ENCODE results near the gene ZNF683. TPM values are rescaled to one million over a fixed set of nuclear protein-coding genes. Genes with fewer than 3 reads are reported as not detected.

The ZNF683 gene
- total RNA-seq, 1 donor from 2014 or later = not detected

Other genes starting within 250 kb of the ZNF683 start
- 0.30 TPM for gene FAM110D, start 213.7 kb downstream of the ZNF683 start, total RNA-seq
- not detected for gene C1orf232, start 203.8 kb downstream of the ZNF683 start, total RNA-seq
- 10.0 TPM for gene ZNF593, start 202.8 kb downstream of the ZNF683 start, total RNA-seq
- not detected for gene ZNF593OS, start 200.9 kb downstream of the ZNF683 start, total RNA-seq
- 6.9 TPM for gene CNKSR1, start 195.3 kb downstream of the ZNF683 start, total RNA-seq
- not detected for gene CATSPER4, start 182.1 kb downstream of the ZNF683 start, total RNA-seq
- 15.1 TPM for gene CEP85, start 138.6 kb downstream of the ZNF683 start, total RNA-seq
- gene SH3BGRL3, start 92.7 kb downstream of the ZNF683 start, total RNA-seq = 16.0 TPM
- gene UBXN11, start 66.1 kb downstream of the ZNF683 start, total RNA-seq = 8.2 TPM
- 2.8 TPM for gene CD52, start 54.8 kb downstream of the ZNF683 start, total RNA-seq
- gene CRYBG2, start 18.6 kb downstream of the ZNF683 start, total RNA-seq = 15.4 TPM
- not detected for gene LIN28A, start 38.1 kb upstream of the ZNF683 start, total RNA-seq
- gene DHDDS, start 59.6 kb upstream of the ZNF683 start, total RNA-seq = 25.0 TPM
- 412 TPM for gene HMGN2, start 99.7 kb upstream of the ZNF683 start, total RNA-seq
- 15.7 TPM for gene RPS6KA1, start 157.0 kb upstream of the ZNF683 start, total RNA-seq